Esophagus mucosa (tissue), 1 donor: ENCODE measurements around the gene CEP135. TPM values are rescaled to one million over a fixed set of nuclear protein-coding genes. Genes with fewer than 3 reads are reported as not detected.
"Not testable (repeated sequence)": the region's sequence is repeated elsewhere in the genome, so short reads cannot be mapped to it uniquely, and the experiment has no call there.

Experiments
- ATAC-seq: fragments of 200-7000 bp; cut with Tn5 transposase; one replicate; pipeline ENCODE4 v1.9.1; 2020
- total RNA-seq: library from RNA; stranded (reverse); gene quantifications from one replicate; pipeline ENCODE4 v1.2.4, GENCODE V29; 2023
- donor health status: DM: yes; HTN: yes; CAD: no.

The CEP135 gene
- total RNA-seq, 1 donor from 2014 or later, result 4.0 TPM

GRCh38 chr4:56026596-56026995, 77.9 kb downstream of the CEP135 start:
- no peak for ATAC-seq

GRCh38 chr4:56028165-56028564, 79.4 kb downstream of the CEP135 start:
- no peak for ATAC-seq

GRCh38 chr4:56038487-56039162, 89.9 kb downstream of the CEP135 start:
- no peak for ATAC-seq

- ATAC-seq, result no peak
Measured at GRCh38 chr4:56040842-56041241, 92.1 kb downstream of the CEP135 start.

GRCh38 chr4:56042225-56042624, 93.5 kb downstream of the CEP135 start:
- no peak for ATAC-seq

- ATAC-seq, result no peak
Measured at GRCh38 chr4:56048383-56048701, 99.6 kb downstream of the CEP135 start.

- peak; percentile 89 for ATAC-seq
Measured at GRCh38 chr4:56048702-56049431, 100.1 kb downstream of the CEP135 start.

GRCh38 chr4:56050625-56051024, 101.9 kb downstream of the CEP135 start:
- no peak for ATAC-seq

GRCh38 chr4:56051029-56051709, 102.4 kb downstream of the CEP135 start:
- ATAC-seq, result no peak

GRCh38 chr4:56051710-56052075, 102.9 kb downstream of the CEP135 start:
- ATAC-seq, result no peak

GRCh38 chr4:56052481-56052880, 103.7 kb downstream of the CEP135 start:
- ATAC-seq, result no peak

- ATAC-seq, result no peak
Measured at GRCh38 chr4:56052966-56053365, 104.2 kb downstream of the CEP135 start.

- no peak for ATAC-seq
Measured at GRCh38 chr4:56055027-56055977, 106.6 kb downstream of the CEP135 start.

- ATAC-seq, result no peak
Measured at GRCh38 chr4:56055991-56056390, 107.2 kb downstream of the CEP135 start.

- no peak for ATAC-seq
Measured at GRCh38 chr4:56058555-56058954, 109.8 kb downstream of the CEP135 start.

- no peak for ATAC-seq
Measured at GRCh38 chr4:56060036-56060435, 111.3 kb downstream of the CEP135 start.

GRCh38 chr4:56062106-56062505, 113.4 kb downstream of the CEP135 start:
- no peak for ATAC-seq

GRCh38 chr4:56062526-56063145, 113.9 kb downstream of the CEP135 start:
- ATAC-seq, result no peak

- ATAC-seq, result no peak
Measured at GRCh38 chr4:56066493-56066892, 117.7 kb downstream of the CEP135 start.

- ATAC-seq, result no peak
Measured at GRCh38 chr4:56067826-56068225, 119.1 kb downstream of the CEP135 start.

- ATAC-seq, result not testable (repeated sequence)
Measured at GRCh38 chr4:56072730-56073129, 124.0 kb downstream of the CEP135 start.

- ATAC-seq, result no peak
Measured at GRCh38 chr4:56077676-56078075, 128.9 kb downstream of the CEP135 start.
